Neural crest cell (in vitro differentiated cells): ENCODE results near the gene NMRK2. TPM values are rescaled to one million over a fixed set of nuclear protein-coding genes. Genes with fewer than 3 reads are reported as not detected.

Experiments used
- DNase-seq: peaks from one replicate; pipeline ENCODE4 v3.0.0; 2021; ENCODE audit warnings: low read depth, mixed read lengths, low spot score
- H3K27ac Mint-ChIP-seq: one replicate; pipeline ENCODE4 v1.8.0; 2021; ENCODE audit warnings: mild to moderate bottlenecking, mixed read lengths; ENCODE audit not compliant: unreplicated experiment
- H3K27me3 Mint-ChIP-seq: 2 replicates; pipeline ENCODE4 v1.8.0; 2021; ENCODE audit warnings: low read depth, mild to moderate bottlenecking, mixed read lengths
- H3K36me3 Mint-ChIP-seq: 2 replicates; pipeline ENCODE4 v1.8.0; 2021; ENCODE audit warnings: low read depth, mild to moderate bottlenecking, mixed read lengths
- H3K4me1 Mint-ChIP-seq: 2 replicates; pipeline ENCODE4 v1.8.0; 2021; ENCODE audit warnings: mixed read lengths
- H3K4me3 Mint-ChIP-seq: one replicate; pipeline ENCODE4 v1.8.0; 2021; ENCODE audit warnings: mild to moderate bottlenecking, mixed read lengths
- H3K9me3 Mint-ChIP-seq: 2 replicates; pipeline ENCODE4 v1.8.0; 2021; ENCODE audit warnings: mixed read lengths
- total RNA-seq: library from RNA; stranded (reverse); gene quantifications from 2 replicates; pipeline ENCODE4 v1.2.1, GENCODE V29; 2021
- TF ChIP-seq, protein P1 (sequence below): fragments of 200-600 bp; sonication (generic); conservative IDR thresholded peaks from 2 replicates; pipeline ENCODE4 v1.5.0; 2021; ENCODE audit warnings: antibody characterized with exemption, mild to moderate bottlenecking

The NMRK2 gene
- total RNA-seq, 1 donor from 2014 or later = not detected

DNA sequence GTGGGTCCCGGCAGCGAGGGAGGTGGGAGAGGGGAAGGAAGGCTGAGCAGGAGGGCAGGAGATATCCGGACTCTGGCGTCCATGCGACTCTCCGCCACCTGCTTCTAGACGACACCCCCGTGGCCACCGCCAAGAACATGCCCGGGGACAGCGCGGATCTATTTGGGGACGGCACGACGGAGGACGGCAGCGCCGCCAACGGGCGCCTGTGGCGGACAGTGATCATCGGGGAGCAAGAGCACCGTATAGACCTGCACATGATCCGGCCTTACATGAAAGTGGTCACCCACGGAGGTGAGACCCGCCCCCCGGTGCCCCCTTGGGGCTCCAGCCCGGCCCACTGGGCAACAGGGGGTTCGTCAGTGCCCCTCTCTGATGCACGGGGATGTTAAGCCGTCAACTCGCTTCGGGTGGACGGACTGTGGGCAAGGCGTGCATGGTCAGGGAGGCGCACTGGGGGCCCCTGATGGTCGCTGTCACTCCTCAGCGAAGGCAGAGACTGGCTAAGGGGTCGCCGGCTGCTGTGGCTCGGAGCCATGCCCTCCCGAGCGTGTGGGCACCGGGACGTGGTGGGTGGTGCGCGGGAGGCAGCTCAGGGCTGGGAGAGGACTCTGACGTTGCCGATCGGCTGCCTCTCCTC, 25.1 kb upstream of the NMRK2 start:
- no peak for DNase-seq
- no peaks in the 10 kb centered on the region for H3K9me3 Mint-ChIP-seq

DNA sequence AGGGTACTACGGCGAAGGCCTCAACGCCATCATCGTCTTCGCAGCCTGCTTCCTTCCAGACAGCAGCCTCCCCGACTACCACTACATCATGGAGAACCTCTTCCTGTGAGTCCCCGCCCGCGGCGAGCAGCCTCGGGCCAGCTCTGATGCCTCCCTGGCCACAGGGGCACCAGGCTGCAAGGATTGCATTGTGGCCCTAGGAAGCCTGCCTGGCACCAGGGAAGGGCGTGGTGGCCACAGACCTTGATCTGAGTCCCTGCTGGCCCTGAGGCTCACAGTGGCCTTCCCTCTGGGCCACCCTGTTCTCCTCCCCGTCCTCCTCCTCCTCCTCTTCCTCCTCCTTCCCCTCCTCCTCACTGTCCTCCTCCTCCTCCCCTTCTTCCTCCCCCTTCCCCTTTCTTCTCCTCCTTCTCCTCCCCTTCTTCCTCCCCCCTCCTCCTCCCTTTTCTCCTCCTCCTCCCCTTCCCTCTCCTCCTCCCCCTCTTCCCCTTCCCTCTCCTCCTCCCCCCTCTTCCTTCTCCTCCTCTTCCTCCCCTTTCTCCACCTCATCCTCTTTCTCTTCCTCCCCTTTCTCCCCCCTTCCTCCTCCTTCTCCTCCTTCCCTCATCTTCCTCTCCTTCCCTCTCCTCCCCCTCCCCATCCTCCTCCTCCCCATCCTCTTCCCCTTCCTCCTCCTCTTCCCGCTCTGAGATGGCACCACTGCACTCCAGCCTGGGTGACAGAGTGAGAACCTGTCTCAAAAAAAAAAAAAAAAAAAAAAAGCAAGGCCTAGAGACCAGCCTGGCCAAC, 24.4 kb upstream of the NMRK2 start:
- Mint-ChIP-seq H3K27ac (no peak overlapping the region), H3K4me3 (no peak overlapping the region), H3K4me1 (no peaks in the 10 kb centered on the region), H3K36me3 (peaks cover 8% of the 10 kb centered on the region), H3K27me3 (no peaks in the 10 kb centered on the region), H3K9me3 (no peaks in the 10 kb centered on the region)
- DNase-seq = no peak
- TF ChIP-seq, protein P1, sequence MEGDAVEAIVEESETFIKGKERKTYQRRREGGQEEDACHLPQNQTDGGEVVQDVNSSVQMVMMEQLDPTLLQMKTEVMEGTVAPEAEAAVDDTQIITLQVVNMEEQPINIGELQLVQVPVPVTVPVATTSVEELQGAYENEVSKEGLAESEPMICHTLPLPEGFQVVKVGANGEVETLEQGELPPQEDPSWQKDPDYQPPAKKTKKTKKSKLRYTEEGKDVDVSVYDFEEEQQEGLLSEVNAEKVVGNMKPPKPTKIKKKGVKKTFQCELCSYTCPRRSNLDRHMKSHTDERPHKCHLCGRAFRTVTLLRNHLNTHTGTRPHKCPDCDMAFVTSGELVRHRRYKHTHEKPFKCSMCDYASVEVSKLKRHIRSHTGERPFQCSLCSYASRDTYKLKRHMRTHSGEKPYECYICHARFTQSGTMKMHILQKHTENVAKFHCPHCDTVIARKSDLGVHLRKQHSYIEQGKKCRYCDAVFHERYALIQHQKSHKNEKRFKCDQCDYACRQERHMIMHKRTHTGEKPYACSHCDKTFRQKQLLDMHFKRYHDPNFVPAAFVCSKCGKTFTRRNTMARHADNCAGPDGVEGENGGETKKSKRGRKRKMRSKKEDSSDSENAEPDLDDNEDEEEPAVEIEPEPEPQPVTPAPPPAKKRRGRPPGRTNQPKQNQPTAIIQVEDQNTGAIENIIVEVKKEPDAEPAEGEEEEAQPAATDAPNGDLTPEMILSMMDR = no peak

More for the DNA sequence above, 25.1 kb upstream of the NMRK2 start:
- H3K4me1 Mint-ChIP-seq = no peaks in the 10 kb centered on the region
- TF ChIP-seq, protein P1 = no peak
- peaks cover 8% of the 10 kb centered on the region for H3K36me3 Mint-ChIP-seq
- no peak overlapping the region for H3K4me3 Mint-ChIP-seq
- no peaks in the 10 kb centered on the region for H3K27me3 Mint-ChIP-seq
- no peak overlapping the region for H3K27ac Mint-ChIP-seq

DNA sequence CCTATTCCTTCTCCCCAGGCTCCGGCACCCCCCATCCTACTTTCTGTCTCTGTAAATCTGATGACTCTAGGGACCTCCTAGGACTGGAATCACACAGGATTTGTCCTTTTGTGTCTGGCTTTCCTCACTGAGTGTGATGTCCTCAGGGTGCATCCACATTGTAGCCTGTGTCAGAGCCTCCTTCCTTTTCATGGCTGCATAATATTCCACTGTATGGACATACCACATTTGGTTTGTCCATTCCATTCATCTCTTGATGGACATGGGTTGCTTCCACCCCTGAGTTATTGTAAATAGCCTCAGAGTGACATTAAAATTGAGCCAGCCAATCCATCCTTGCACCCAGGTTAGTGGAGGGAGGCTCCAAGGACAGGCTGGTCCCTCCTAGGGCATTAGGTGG, 22.8 kb upstream of the NMRK2 start:
- Mint-ChIP-seq H3K27me3 (no peaks in the 10 kb centered on the region), H3K4me3 (no peak overlapping the region), H3K4me1 (no peaks in the 10 kb centered on the region)

DNA sequence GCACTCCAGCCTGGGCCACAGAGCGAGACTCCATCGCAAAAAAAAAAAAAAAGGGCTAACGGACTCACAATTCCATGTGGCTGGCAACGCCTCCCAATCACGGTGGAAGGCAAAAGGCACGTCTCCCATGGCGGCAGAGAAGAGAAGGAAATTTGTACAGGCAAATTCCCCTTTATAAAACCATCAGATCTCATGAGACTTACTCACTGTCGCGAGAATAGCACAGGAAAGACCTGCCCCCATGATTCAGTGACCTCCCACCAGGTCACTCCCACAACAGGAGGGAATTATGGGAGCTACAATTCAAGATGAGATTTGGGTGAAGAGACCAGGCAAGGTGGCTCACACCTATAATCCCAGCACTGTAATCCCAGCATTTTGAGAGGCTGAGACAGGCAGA, 18.7 kb upstream of the NMRK2 start:
- peaks cover 3% of the 10 kb centered on the region for H3K9me3 Mint-ChIP-seq
- H3K27ac Mint-ChIP-seq = no peak overlapping the region
- H3K36me3 Mint-ChIP-seq = peaks cover 10% of the 10 kb centered on the region
- DNase-seq = no peak
- TF ChIP-seq, protein P1 = no peak
- H3K4me1 Mint-ChIP-seq = no peaks in the 10 kb centered on the region
- H3K27me3 Mint-ChIP-seq = no peaks in the 10 kb centered on the region
- no peak overlapping the region for H3K4me3 Mint-ChIP-seq

More for the DNA sequence above, 22.8 kb upstream of the NMRK2 start:
- TF ChIP-seq, protein P1 = no peak
- Mint-ChIP-seq H3K36me3 (peaks cover 8% of the 10 kb centered on the region), H3K9me3 (no peaks in the 10 kb centered on the region), H3K27ac (no peak overlapping the region)
- DNase-seq = no peak

DNA sequence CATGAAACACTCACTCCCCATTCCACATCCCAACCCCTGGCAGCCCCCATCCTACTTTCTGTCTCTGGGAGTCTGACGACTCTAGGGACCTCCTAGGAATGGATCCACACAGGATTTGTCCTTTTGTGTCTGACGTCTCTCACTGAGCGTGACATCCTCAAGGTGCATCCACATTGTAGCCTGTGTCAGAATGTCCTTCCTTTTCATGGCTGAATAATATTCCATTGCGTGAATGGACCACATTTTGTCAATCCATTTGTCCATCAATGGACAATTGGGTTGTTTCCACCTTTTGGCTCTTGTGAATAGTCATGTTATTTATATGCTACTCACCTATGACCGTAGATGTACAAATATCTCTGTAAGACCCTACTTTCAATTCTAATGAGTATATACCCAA, 16.8 kb upstream of the NMRK2 start:
- Mint-ChIP-seq H3K27ac (no peak overlapping the region), H3K27me3 (no peaks in the 10 kb centered on the region), H3K4me3 (no peak overlapping the region), H3K9me3 (peaks cover 3% of the 10 kb centered on the region), H3K4me1 (no peaks in the 10 kb centered on the region), H3K36me3 (peaks cover 7% of the 10 kb centered on the region)
- DNase-seq = no peak
- TF ChIP-seq, protein P1 = no peak
